D721Med (cell line): ENCODE results near the gene AIP.

Source experiments
- DNase-seq: peaks from one replicate; pipeline ENCODE4 v3.0.0; 2011; ENCODE audit warnings: low spot score; ENCODE audit not compliant: insufficient read length
- FAIRE-seq: peaks from 2 replicates; lab custom pipeline; 2011; peaks lifted over from hg19 to GRCh38; lab: Jason Lieb, UNC
- CTCF ChIP-seq: IDR thresholded peaks from 2 replicates; pipeline ENCODE4 v1.5.1; 2012; ENCODE audit warnings: mild to moderate bottlenecking, control low read depth; ENCODE audit not compliant: insufficient read depth; ENCODE audit errors: missing control alignments

The AIP gene

GRCh38 chr11:67482827-67483798 is at the start of gene AIP:
Gene AIP, plus strand, starts transcription at chr11:67483026. Its CDS starts 133 bp downstream, at chr11:67483159.
- TF ChIP-seq CTCF = no peak
- DNase-seq (peak; percentile 98), FAIRE-seq (no peak)

GRCh38 chr11:67433536-67434394 is 49.1 kb upstream of the AIP start:
- no peak for DNase-seq
- no peak for TF ChIP-seq CTCF
- no peak for FAIRE-seq

- TF ChIP-seq CTCF = no peak
- no peak for DNase-seq
- FAIRE-seq = no peak
These were observed 48.4 kb upstream of the AIP start for GRCh38 chr11:67434395-67434881.

- no peak for DNase-seq
- no peak for TF ChIP-seq CTCF
- no peak for FAIRE-seq
These were observed 47.6 kb upstream of the AIP start for GRCh38 chr11:67435031-67435726.

- no peak for FAIRE-seq
- DNase-seq = no peak
- no peak for TF ChIP-seq CTCF
These were observed 46.9 kb upstream of the AIP start for GRCh38 chr11:67435727-67436458.

GRCh38 chr11:67436459-67437081 is 46.3 kb upstream of the AIP start:
- FAIRE-seq = no peak
- TF ChIP-seq CTCF = no peak
- DNase-seq = no peak
